Mucosa of descending colon (tissue), 3 donors: ENCODE data around the gene AGAP1. TPM values are rescaled to one million over a fixed set of nuclear protein-coding genes. Genes with fewer than 3 reads are reported as not detected.
"Not testable (repeated sequence)": the region's sequence is repeated elsewhere in the genome, so short reads cannot be mapped to it uniquely, and the experiment has no call there.

Experiments used
- ATAC-seq: fragments of 200-7000 bp; cut with Tn5 transposase; one replicate; pipeline ENCODE4 v1.9.1; 2020; ENCODE audit warnings: mild to moderate bottlenecking, moderate library complexity
- DNase-seq, 3 donors: peaks; one replicate each; pipeline ENCODE4 v3.0.0-alpha.2; 2020
- H3K36me3 ChIP-seq: fragments of 200-600 bp; one replicate; pipeline ENCODE4 v1.8.0; 2021; ENCODE audit warnings: low read depth, mild to moderate bottlenecking
- H3K4me1 ChIP-seq: fragments of 200-600 bp; one replicate; pipeline ENCODE4 v1.8.0; 2021; ENCODE audit warnings: low read depth, mild to moderate bottlenecking
- H3K4me3 ChIP-seq: fragments of 200-600 bp; one replicate; pipeline ENCODE4 v1.8.0; 2021; ENCODE audit warnings: mild to moderate bottlenecking
- H3K9me3 ChIP-seq: fragments of 200-600 bp; one replicate; pipeline ENCODE4 v1.8.0; 2021; ENCODE audit warnings: mild to moderate bottlenecking
- CTCF ChIP-seq: fragments of 200-600 bp; IDR thresholded peaks from one replicate; pipeline ENCODE4 v1.8.0; 2022; ENCODE audit warnings: antibody characterized with exemption, mild to moderate bottlenecking
- intact Hi-C, 2 donors: fragments of 100-400 bp; cut with DNase I in 1 of 2; cut with micrococcal nuclease in 1 of 2; formaldehyde crosslinking; loops; one replicate each; pipeline versions ENCODE4 v1.11.0 to v1.11.1; 2022; cut with DNase I, micrococcal nuclease
- total RNA-seq, 3 donors: library from RNA; stranded (reverse); fragmentation: NEBNext Ultra II Directional in 2 of 3; extraction: Animal tissue kit (Norgen Biotek cat#: 25700) in 2 of 3; gene quantifications; one replicate each; pipeline versions ENCODE4 v1.2.1 to v1.2.4, GENCODE V29; 2021 to 2023
- donor health status: DM: no; HTN: no; CAD: no; lungs with moderate emphysema.
- donor health status: DM: no; HTN: no; CAD: no.
- donor health status: DM: no; HTN: yes; CAD: no.

Gene AGAP1
- total RNA-seq, 3 donors from 2014 or later: 68.1 to 112 (median 88.9) TPM

DNA sequence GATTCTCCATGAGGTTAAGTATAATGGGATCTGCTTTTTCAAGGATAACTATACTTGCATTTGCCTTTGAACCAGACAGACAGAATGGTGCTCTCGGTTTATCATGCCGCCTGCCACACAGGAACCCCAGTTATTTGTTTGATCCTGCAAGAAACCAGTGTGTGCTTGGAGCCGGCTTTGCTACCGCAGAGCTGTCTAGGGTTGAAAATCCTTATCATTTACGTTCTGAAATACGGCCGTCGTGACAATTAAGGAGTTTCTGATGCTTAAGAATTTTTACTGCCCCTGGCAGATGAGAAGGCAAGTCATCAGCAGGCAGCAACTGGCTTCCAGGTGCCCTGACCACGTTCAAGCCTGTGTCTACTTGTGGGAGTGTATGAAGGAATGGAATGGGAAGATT, 562.3 kb downstream of the AGAP1 start:
- no peak for TF ChIP-seq CTCF
- H3K4me1 ChIP-seq: no peaks in the 10 kb centered on the region
- no peaks in the 10 kb centered on the region for H3K9me3 ChIP-seq
- no peaks in the 10 kb centered on the region for H3K36me3 ChIP-seq
- H3K4me3 ChIP-seq: no peak overlapping the region
- DNase-seq: no peak
- intact Hi-C loops: no loop called here
- ATAC-seq: no peak

DNA sequence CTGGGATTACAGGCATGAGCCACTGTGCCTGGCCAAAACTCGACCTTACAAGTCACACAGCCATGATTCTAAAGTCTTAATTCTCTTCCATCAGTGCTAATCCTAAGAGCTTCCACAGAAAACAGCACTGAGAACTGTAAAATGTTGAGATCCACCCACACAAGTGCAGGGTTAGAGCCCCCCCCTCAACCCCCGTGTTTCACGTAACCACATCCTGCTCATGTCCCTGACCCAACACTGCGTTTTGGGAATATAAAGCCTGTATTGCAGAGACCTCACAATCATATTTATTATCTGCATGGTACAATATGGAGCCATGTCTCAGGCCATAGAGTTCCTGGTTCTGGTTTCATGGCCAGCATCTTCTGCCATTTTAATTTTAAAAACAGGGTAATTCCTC, 563.5 kb downstream of the AGAP1 start:
- intact Hi-C loops: no loop called here
- DNase-seq: no peak
- ATAC-seq: no peak
- Histone ChIP-seq H3K9me3 (no peaks in the 10 kb centered on the region), H3K4me3 (no peak overlapping the region), H3K36me3 (no peaks in the 10 kb centered on the region), H3K4me1 (no peaks in the 10 kb centered on the region)
- TF ChIP-seq CTCF: no peak

- Histone ChIP-seq H3K9me3 (no peaks in the 10 kb centered on the region), H3K4me1 (no peaks in the 10 kb centered on the region), H3K4me3 (no peak overlapping the region), H3K36me3 (no peaks in the 10 kb centered on the region)
- DNase-seq (no peak), ATAC-seq (no peak)
- intact Hi-C loops: no loop called here
- TF ChIP-seq CTCF: no peak
Measured at GRCh38 chr2:236061497-236061896, 567.7 kb downstream of the AGAP1 start.

- no peak overlapping the region for H3K4me3 ChIP-seq
- intact Hi-C loops: no loop called here
- H3K36me3 ChIP-seq: no peaks in the 10 kb centered on the region
- no peaks in the 10 kb centered on the region for H3K4me1 ChIP-seq
- no peaks in the 10 kb centered on the region for H3K9me3 ChIP-seq
- DNase-seq (no peak), ATAC-seq (no peak)
- no peak for TF ChIP-seq CTCF
Measured at GRCh38 chr2:236061899-236062298, 568.1 kb downstream of the AGAP1 start.

GRCh38 chr2:236062806-236063205, 569.0 kb downstream of the AGAP1 start:
- H3K36me3 ChIP-seq, H3K4me3 ChIP-seq, DNase-seq, intact Hi-C loops, H3K4me1 ChIP-seq, H3K9me3 ChIP-seq, ATAC-seq: not testable (repeated sequence)

- H3K36me3 ChIP-seq: no peaks in the 10 kb centered on the region
- DNase-seq (no peak), ATAC-seq (no peak)
- no peak for TF ChIP-seq CTCF
- no peaks in the 10 kb centered on the region for H3K4me1 ChIP-seq
- no peaks in the 10 kb centered on the region for H3K9me3 ChIP-seq
- intact Hi-C loops: no loop called here
- H3K4me3 ChIP-seq: no peak overlapping the region
Measured at GRCh38 chr2:236063994-236064393, 570.2 kb downstream of the AGAP1 start.
